Cardiac atrium fibroblast (primary cell): ENCODE measurements around the gene FMO3. TPM values are rescaled to one million over a fixed set of nuclear protein-coding genes. Genes with fewer than 3 reads are reported as not detected.

Experiments
- total RNA-seq: library from RNA; depleted of rRNA; stranded (reverse); fragments of >200 nt; gene quantifications from 2 replicates; pipeline ENCODE4 v1.2.3, GENCODE V29; 2015

Gene FMO3
- 1.1 and 1.3 TPM in 2 replicates for total RNA-seq

DNA sequence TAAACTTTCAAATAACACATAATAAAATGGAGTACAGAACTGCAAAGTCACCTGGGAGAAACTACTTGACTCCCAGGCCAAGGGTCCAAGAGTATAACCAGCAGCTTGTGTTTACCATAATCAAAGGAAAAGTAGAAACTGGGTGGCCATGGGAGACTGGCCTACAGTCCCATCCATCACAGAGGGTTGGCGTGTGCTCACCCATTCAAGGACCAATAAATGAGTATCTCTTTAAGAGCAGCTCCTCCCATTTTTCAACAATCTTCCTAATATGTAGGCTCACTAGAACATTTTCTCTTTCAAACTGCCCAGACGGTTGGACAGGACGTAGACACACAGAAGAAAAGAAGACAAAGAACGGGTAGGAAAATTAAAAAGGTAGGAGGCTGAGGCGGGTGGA, at the start of gene FMO3:
FMO3 (plus strand) TSS at position 302 of the 400 bp plus-strand sequence. CDS start 1,754 bp downstream, outside the sequence.

Other genes starting within 250 kb of the FMO3 start
- gene MROH9, start 155.4 kb upstream of the FMO3 start, total RNA-seq, result not detected in 2 replicates
- 58.6 and 71.5 TPM in 2 replicates for gene FMO2, start 94.4 kb downstream of the FMO3 start, total RNA-seq
- not detected in 2 replicates for gene FMO1, start 157.6 kb downstream of the FMO3 start, total RNA-seq
- gene FMO4, start 223.3 kb downstream of the FMO3 start, total RNA-seq, result 13.2 and 13.4 TPM in 2 replicates